ENCODE data around the gene KIF25.

The KIF25 gene

GRCh38 chr6:168037242-168037641 lies 39.8 kb downstream of the KIF25 start:
- DNase-seq (ENCODE audit: low spot score) = peak; percentile 34

GRCh38 chr6:168037856-168038255 lies 40.4 kb downstream of the KIF25 start:
- DNase-seq (ENCODE audit: low spot score) = no peak

GRCh38 chr6:168038576-168039140 lies 41.2 kb downstream of the KIF25 start:
- no peak for DNase-seq (ENCODE audit: low spot score)

- no peak for DNase-seq (ENCODE audit: low spot score)
These were observed 41.8 kb downstream of the KIF25 start for GRCh38 chr6:168039301-168039700.

- no peak for DNase-seq (ENCODE audit: low spot score)
These were observed 42.4 kb downstream of the KIF25 start for GRCh38 chr6:168039849-168040248.

GRCh38 chr6:168040856-168041496 lies 43.5 kb downstream of the KIF25 start:
- DNase-seq (ENCODE audit: low spot score) = no peak

GRCh38 chr6:168041928-168042327 lies 44.5 kb downstream of the KIF25 start:
- DNase-seq (ENCODE audit: low spot score) = no peak

GRCh38 chr6:168042426-168043192 lies 45.1 kb downstream of the KIF25 start:
- no peak for DNase-seq (ENCODE audit: low spot score)

GRCh38 chr6:168043193-168043847 lies 45.8 kb downstream of the KIF25 start:
- no peak for DNase-seq (ENCODE audit: low spot score)

- no peak for DNase-seq (ENCODE audit: low spot score)
These were observed 46.5 kb downstream of the KIF25 start for GRCh38 chr6:168043848-168044415.

- no peak for DNase-seq (ENCODE audit: low spot score)
These were observed 47.2 kb downstream of the KIF25 start for GRCh38 chr6:168044521-168045130.

- no peak for DNase-seq (ENCODE audit: low spot score)
These were observed 47.7 kb downstream of the KIF25 start for GRCh38 chr6:168045141-168045691.

GRCh38 chr6:168045706-168046620 lies 48.5 kb downstream of the KIF25 start:
- DNase-seq (ENCODE audit: low spot score) = no peak

GRCh38 chr6:168046696-168047095 lies 49.2 kb downstream of the KIF25 start:
- DNase-seq (ENCODE audit: low spot score) = no peak

- no peak for DNase-seq (ENCODE audit: low spot score)
These were observed 50.6 kb downstream of the KIF25 start for GRCh38 chr6:168047841-168048723.

- DNase-seq (ENCODE audit: low spot score) = no peak
These were observed 51.2 kb downstream of the KIF25 start for GRCh38 chr6:168048724-168049025.

- no peak for DNase-seq (ENCODE audit: low spot score)
These were observed 51.8 kb downstream of the KIF25 start for GRCh38 chr6:168049277-168049676.

GRCh38 chr6:168049706-168050224 lies 52.3 kb downstream of the KIF25 start:
- no peak for DNase-seq (ENCODE audit: low spot score)

GRCh38 chr6:168050225-168050880 lies 52.9 kb downstream of the KIF25 start:
- DNase-seq (ENCODE audit: low spot score) = no peak
